K562 (cell line): ENCODE data around the gene EXOSC9. TPM values are rescaled to one million over a fixed set of nuclear protein-coding genes. Genes with fewer than 3 reads are reported as not detected.

Source experiments
- ATAC-seq: fragments of 200-7000 bp; cut with Tn5 transposase; 3 replicates; pipeline ENCODE4 v1.9.1; 2020; ENCODE audit warnings: moderate library complexity
- BruUV-seq: library from RNA; stranded (reverse); fragments of 400-500 nt; replicated peaks from 2 replicates; lab custom pipeline; 2021; lab: Mats Ljungman, UMichigan
- CTCF ChIA-PET: fragments of 300-600 bp; formaldehyde crosslinking; extraction: SDS; loops from one replicate; lab custom pipeline; 2021; ENCODE audit warnings: low intra/inter-chr PET ratio; lab: Yijun Ruan, JAX
- POLR2A ChIA-PET: fragments of 300-600, 350-650 bp; sonication (Branson Sonifier 250); formaldehyde crosslinking; extraction: SDS; loops from one replicate; lab custom pipeline; 2021; ENCODE audit warnings: antibody characterized with exemption, inconsistent platforms; lab: Yijun Ruan, JAX
- DNase-seq, 4 experiments: peaks; one replicate each; pipeline versions ENCODE4 v3.0.0 to v3.0.0-alpha.2; 2011 to 2018; ENCODE audit warnings: low spot score in 3 of 4, mixed read lengths in 3 of 4; ENCODE audit errors: extremely low read depth in 1 of 4
- FAIRE-seq: peaks from 2 replicates; lab custom pipeline; 2011; peaks lifted over from hg19 to GRCh38; lab: Jason Lieb, UNC
- H2AFZ ChIP-seq: 2 replicates; pipeline ENCODE4 v1.6.0; 2011; ENCODE audit warnings: low read depth, low read length, control low read depth, inconsistent platforms
- H3K27ac ChIP-seq: fragments of 200-600 bp; 3 replicates; pipeline ENCODE4 v1.8.0; 2011; ENCODE audit warnings: low read depth, mild to moderate bottlenecking, control low read depth, inconsistent platforms, low read length, moderate library complexity, mixed read lengths; ENCODE audit errors: extremely low read depth
- H3K27me3 ChIP-seq, 2 experiments: fragments of 300-600 bp in 1 of 2; 2 replicates in 1 of 2; 3 replicates in 1 of 2; pipeline versions ENCODE4 v1.6.0 to v1.8.0; 2011; ENCODE audit warnings: inconsistent platforms in 2 of 2, low read length in 2 of 2, mild to moderate bottlenecking in 1 of 2, mixed read lengths in 1 of 2, moderate library complexity in 1 of 2; ENCODE audit not compliant: control insufficient read depth in 2 of 2, insufficient read depth in 2 of 2
- H3K36me3 ChIP-seq: fragments of 300-600 bp; 3 replicates; pipeline ENCODE4 v1.8.0; 2011; ENCODE audit warnings: mild to moderate bottlenecking, low read length, inconsistent platforms; ENCODE audit not compliant: control insufficient read depth, insufficient read depth
- H3K4me1 ChIP-seq, 2 experiments: fragments of 200-600 bp in 1 of 2; replicated peaks in 1 of 2; 2 replicates in 1 of 2; 3 replicates in 1 of 2; pipeline versions ENCODE4 v1.5.1 to v1.8.0; 2011; ENCODE audit warnings: inconsistent platforms in 2 of 2, low read length in 2 of 2, mild to moderate bottlenecking in 1 of 2, mixed read lengths in 1 of 2, moderate library complexity in 1 of 2; ENCODE audit not compliant: control insufficient read depth in 2 of 2, insufficient read depth in 2 of 2
- H3K4me2 ChIP-seq: 2 replicates; pipeline ENCODE4 v1.6.1; 2011; ENCODE audit warnings: low read length, control low read depth, inconsistent platforms, mixed read lengths; ENCODE audit not compliant: insufficient read depth
- H3K4me3 ChIP-seq: fragments of 200-600 bp; sonication (generic), shearing (Covaris generic); 2 replicates; pipeline ENCODE4 v1.5.1; 2016; ENCODE audit warnings: control low read depth, inconsistent platforms
- H3K79me2 ChIP-seq: fragments of 200-600 bp; 3 replicates; pipeline ENCODE4 v1.8.0; 2011; ENCODE audit warnings: low read length, inconsistent platforms; ENCODE audit not compliant: control insufficient read depth, insufficient read depth
- H3K9ac ChIP-seq, 2 experiments: 2 replicates each; pipeline versions ENCODE4 v1.6.0 to v1.6.1; 2011; ENCODE audit warnings: low read depth in 2 of 2, low read length in 2 of 2, control low read depth in 1 of 2, inconsistent platforms in 1 of 2, mild to moderate bottlenecking in 1 of 2, mixed read lengths in 1 of 2; ENCODE audit not compliant: insufficient read depth in 1 of 2
- H3K9me1 ChIP-seq: one replicate; pipeline ENCODE4 v1.6.0; 2011; ENCODE audit warnings: inconsistent platforms, mild to moderate bottlenecking, low read length, moderate library complexity; ENCODE audit not compliant: control insufficient read depth, insufficient read depth
- H3K9me3 ChIP-seq: replicated peaks from 2 replicates; pipeline ENCODE4 v1.5.1; 2011; ENCODE audit warnings: low read depth, low read length, inconsistent platforms; ENCODE audit not compliant: control insufficient read depth, insufficient read depth
- H4K20me1 ChIP-seq: replicated peaks from 2 replicates; pipeline ENCODE4 v1.6.1; 2011; ENCODE audit warnings: low read length, inconsistent platforms, mixed read lengths; ENCODE audit not compliant: control insufficient read depth, insufficient read depth
- BCL6 ChIP-seq: fragments of 250-450 bp; sonication (Bioruptor Pico); IDR thresholded peaks from 2 replicates; pipeline ENCODE4 v1.4.0; 2020
- HOXB6 ChIP-seq: fragments of 250-450 bp; sonication (Bioruptor Pico); IDR thresholded peaks from 2 replicates; pipeline ENCODE4 v1.5.1; 2022; ENCODE audit warnings: mild to moderate bottlenecking, borderline replicate concordance
- KDM2B ChIP-seq: fragments of 250-450 bp; sonication (Bioruptor Pico); IDR thresholded peaks from 2 replicates; pipeline ENCODE4 v1.8.0; 2021; ENCODE audit warnings: mild to moderate bottlenecking, moderate library complexity
- POLR3A ChIP-seq: IDR thresholded peaks from 2 replicates; pipeline ENCODE4 v1.6.1; 2011; ENCODE audit warnings: borderline replicate concordance, mild to moderate bottlenecking, moderate library complexity; ENCODE audit not compliant: insufficient read length, insufficient read depth; ENCODE audit errors: extremely low read depth
- RBM34 ChIP-seq: fragments of 200-400 bp; formaldehyde crosslinking; IDR thresholded peaks from 2 replicates; pipeline ENCODE4 v1.6.1; 2018; ENCODE audit warnings: low read length, borderline replicate concordance; ENCODE audit not compliant: insufficient read depth
- SMARCA5 ChIP-seq: fragments of 450-650 bp; IDR thresholded peaks from 2 replicates; pipeline ENCODE4 v1.6.1; 2016
- U2AF2 ChIP-seq: fragments of 200-400 bp; formaldehyde crosslinking; optimal IDR thresholded peaks from 2 replicates; pipeline ENCODE3; 2017; ENCODE audit warnings: low read depth, mild to moderate bottlenecking, low read length
- in situ Hi-C: fragments of 300-500 bp; cut with MboI; formaldehyde crosslinking; loops from 4 replicates; pipeline ENCODE4 v1.15.0; 2018; ENCODE audit warnings: inconsistent platforms, mixed read lengths
- intact Hi-C: fragments of 100-400 bp; cut with micrococcal nuclease; formaldehyde crosslinking; loops from 2 replicates; pipeline ENCODE4 v1.14.2; 2022
- polyA plus RNA-seq, 8 experiments: library from polyadenylated mRNA; depleted of rRNA in 4 of 8; stranded (reverse) in 5 of 8; unstranded in 3 of 8; fragments of >200 nt; fragmentation: Nextera tagmentation in 2 of 8; fragmentation: Illumina TruSeq in 1 of 8; extraction: Ambion mirVana in 2 of 8; extraction: Trizol in 1 of 8; gene quantifications; 2 replicates each; pipeline versions ENCODE4 v1.2.1 to v1.2.3, GENCODE V29; 2011 to 2014; ENCODE audit warnings: inconsistent platforms in 1 of 8, missing spikeins in 1 of 8
- total RNA-seq, 7 experiments: library from RNA; depleted of rRNA in 6 of 7; stranded (reverse); fragments of >200 nt in 6 of 7; fragmentation: Illumina TruSeq in 2 of 7; extraction: Trizol in 2 of 7; gene quantifications; 2 replicates each; pipeline versions ENCODE4 v1.2.1 to v1.2.3, GENCODE V29; 2011 to 2021; ENCODE audit warnings: low replicate concordance in 1 of 7
- TF ChIP-seq, protein P1 (sequence below): fragments of 250-450 bp; sonication (Bioruptor Pico); IDR thresholded peaks from 2 replicates; pipeline ENCODE4 v1.5.0; 2022; ENCODE audit warnings: mild to moderate bottlenecking
- TF ChIP-seq, protein P2 (sequence below): sonication (generic); formaldehyde crosslinking; IDR thresholded peaks from 2 replicates; pipeline ENCODE4 v1.9.0; 2022; ENCODE audit warnings: mild to moderate bottlenecking, missing genetic modification reagents
- TF ChIP-seq, protein P3 (sequence below), 2 experiments: fragments of 200-800 bp in 1 of 2; sonication (Bioruptor generic) in 1 of 2; sonication (generic) in 1 of 2; formaldehyde crosslinking in 1 of 2; IDR thresholded peaks in 1 of 2; conservative IDR thresholded peaks in 1 of 2; 2 replicates each; pipeline versions ENCODE4 v1.5.0 to v1.6.1; 2016 to 2020; ENCODE audit warnings: missing compliant biosample characterization in 1 of 2, missing genetic modification characterization in 1 of 2, missing genetic modification reagents in 1 of 2
- TF ChIP-seq, protein P4 (sequence below): fragments of 450-650 bp; formaldehyde crosslinking; IDR thresholded peaks from 2 replicates; pipeline ENCODE4 v1.4.0; 2020; ENCODE audit warnings: mild to moderate bottlenecking

Gene EXOSC9
- total and polyA plus RNA-seq, 9 of the 15 experiments (the other 6 are each of a cell fraction or from before 2014, with no cell fraction given): 64.7 to 166 (median 115) TPM

DNA sequence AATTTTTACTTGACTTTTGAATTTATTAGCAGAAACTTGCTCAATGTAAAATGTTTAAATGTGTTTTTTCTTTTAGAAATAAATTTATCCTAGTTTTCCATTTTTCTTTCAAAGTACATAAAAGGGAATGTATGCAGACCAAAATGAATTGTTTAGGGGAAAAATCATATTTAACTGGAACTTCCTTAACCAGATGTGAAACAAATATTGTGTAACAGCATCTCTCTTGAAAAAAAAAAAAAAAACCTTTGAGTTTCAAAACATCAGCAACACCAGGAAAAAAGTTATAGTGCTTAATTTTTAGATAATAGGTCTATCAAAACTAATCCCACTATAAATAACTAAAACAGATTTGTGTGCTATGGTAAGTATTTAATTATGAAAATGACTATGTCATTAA is 37.0 kb downstream of the EXOSC9 start:
- no peaks in the 10 kb centered on the region for H3K27me3 ChIP-seq
- TF ChIP-seq RBM34 (no peak), POLR3A (no peak), KDM2B (CRISPR knock-in tag) (no peak), BCL6 (no peak), SMARCA5 (no peak), HOXB6 (no peak), U2AF2 (no peak)
- TF ChIP-seq, protein P1, sequence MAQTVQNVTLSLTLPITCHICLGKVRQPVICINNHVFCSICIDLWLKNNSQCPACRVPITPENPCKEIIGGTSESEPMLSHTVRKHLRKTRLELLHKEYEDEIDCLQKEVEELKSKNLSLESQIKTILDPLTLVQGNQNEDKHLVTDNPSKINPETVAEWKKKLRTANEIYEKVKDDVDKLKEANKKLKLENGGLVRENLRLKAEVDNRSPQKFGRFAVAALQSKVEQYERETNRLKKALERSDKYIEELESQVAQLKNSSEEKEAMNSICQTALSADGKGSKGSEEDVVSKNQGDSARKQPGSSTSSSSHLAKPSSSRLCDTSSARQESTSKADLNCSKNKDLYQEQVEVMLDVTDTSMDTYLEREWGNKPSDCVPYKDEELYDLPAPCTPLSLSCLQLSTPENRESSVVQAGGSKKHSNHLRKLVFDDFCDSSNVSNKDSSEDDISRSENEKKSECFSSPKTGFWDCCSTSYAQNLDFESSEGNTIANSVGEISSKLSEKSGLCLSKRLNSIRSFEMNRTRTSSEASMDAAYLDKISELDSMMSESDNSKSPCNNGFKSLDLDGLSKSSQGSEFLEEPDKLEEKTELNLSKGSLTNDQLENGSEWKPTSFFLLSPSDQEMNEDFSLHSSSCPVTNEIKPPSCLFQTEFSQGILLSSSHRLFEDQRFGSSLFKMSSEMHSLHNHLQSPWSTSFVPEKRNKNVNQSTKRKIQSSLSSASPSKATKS (CRISPR knock-in tag): no peak
- TF ChIP-seq, protein P2, sequence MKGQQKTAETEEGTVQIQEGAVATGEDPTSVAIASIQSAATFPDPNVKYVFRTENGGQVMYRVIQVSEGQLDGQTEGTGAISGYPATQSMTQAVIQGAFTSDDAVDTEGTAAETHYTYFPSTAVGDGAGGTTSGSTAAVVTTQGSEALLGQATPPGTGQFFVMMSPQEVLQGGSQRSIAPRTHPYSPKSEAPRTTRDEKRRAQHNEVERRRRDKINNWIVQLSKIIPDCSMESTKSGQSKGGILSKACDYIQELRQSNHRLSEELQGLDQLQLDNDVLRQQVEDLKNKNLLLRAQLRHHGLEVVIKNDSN: no peak
- TF ChIP-seq, protein P3, sequence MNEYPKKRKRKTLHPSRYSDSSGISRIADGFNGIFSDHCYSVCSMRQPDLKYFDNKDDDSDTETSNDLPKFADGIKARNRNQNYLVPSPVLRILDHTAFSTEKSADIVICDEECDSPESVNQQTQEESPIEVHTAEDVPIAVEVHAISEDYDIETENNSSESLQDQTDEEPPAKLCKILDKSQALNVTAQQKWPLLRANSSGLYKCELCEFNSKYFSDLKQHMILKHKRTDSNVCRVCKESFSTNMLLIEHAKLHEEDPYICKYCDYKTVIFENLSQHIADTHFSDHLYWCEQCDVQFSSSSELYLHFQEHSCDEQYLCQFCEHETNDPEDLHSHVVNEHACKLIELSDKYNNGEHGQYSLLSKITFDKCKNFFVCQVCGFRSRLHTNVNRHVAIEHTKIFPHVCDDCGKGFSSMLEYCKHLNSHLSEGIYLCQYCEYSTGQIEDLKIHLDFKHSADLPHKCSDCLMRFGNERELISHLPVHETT (CRISPR knock-in tag; conservative IDR thresholded peaks at IDR 0.05 in 1 of 2, IDR thresholded peaks at IDR 0.05 in 1 of 2): no peak
- TF ChIP-seq, protein P4, sequence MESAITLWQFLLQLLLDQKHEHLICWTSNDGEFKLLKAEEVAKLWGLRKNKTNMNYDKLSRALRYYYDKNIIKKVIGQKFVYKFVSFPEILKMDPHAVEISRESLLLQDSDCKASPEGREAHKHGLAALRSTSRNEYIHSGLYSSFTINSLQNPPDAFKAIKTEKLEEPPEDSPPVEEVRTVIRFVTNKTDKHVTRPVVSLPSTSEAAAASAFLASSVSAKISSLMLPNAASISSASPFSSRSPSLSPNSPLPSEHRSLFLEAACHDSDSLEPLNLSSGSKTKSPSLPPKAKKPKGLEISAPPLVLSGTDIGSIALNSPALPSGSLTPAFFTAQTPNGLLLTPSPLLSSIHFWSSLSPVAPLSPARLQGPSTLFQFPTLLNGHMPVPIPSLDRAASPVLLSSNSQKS (CRISPR knock-in tag): no peak
- TF ChIP-seq, all 486 proteins: peak for 0
- H3K4me2 ChIP-seq: no peak overlapping the region
- H3K4me1 ChIP-seq: no peaks in the 10 kb centered on the region
- H3K9ac ChIP-seq: no peak overlapping the region
- FAIRE-seq (no peak), ATAC-seq (no peak), DNase-seq (no peak)
- in situ Hi-C loops: no loop called here
- H3K9me3 ChIP-seq: no peaks in the 10 kb centered on the region
- peaks cover 9% of the 10 kb centered on the region; the same call in 1 of the 3 replicates for H3K36me3 ChIP-seq
- ChIA-PET POLR2A (no interaction called here), CTCF (no interaction called here)
- no peaks in the 10 kb centered on the region for H3K9me1 ChIP-seq
- intact Hi-C loops: no loop called here
- no peak overlapping the region for H2AFZ ChIP-seq
- BruUV-seq: no TSS peak
- H4K20me1 ChIP-seq: no peaks in the 10 kb centered on the region
- no peaks in the 10 kb centered on the region for H3K79me2 ChIP-seq
- no peak overlapping the region for H3K27ac ChIP-seq
- no peak overlapping the region for H3K4me3 ChIP-seq
